HG03558 (cell line): Measurements from ENCODE around the gene ABCB8.
A peak's percentile ranks its signal among the peaks of the same experiment; 100 is the strongest.

Experiments used
- ATAC-seq: cut with Tn5 transposase; IDR thresholded peaks from one replicate; pipeline ENCODE4 v1.9.1; 2021; ENCODE audit warnings: moderate number of reproducible peaks; ENCODE audit not compliant: unreplicated experiment; ENCODE audit errors: extremely low read depth

Gene ABCB8

DNA sequence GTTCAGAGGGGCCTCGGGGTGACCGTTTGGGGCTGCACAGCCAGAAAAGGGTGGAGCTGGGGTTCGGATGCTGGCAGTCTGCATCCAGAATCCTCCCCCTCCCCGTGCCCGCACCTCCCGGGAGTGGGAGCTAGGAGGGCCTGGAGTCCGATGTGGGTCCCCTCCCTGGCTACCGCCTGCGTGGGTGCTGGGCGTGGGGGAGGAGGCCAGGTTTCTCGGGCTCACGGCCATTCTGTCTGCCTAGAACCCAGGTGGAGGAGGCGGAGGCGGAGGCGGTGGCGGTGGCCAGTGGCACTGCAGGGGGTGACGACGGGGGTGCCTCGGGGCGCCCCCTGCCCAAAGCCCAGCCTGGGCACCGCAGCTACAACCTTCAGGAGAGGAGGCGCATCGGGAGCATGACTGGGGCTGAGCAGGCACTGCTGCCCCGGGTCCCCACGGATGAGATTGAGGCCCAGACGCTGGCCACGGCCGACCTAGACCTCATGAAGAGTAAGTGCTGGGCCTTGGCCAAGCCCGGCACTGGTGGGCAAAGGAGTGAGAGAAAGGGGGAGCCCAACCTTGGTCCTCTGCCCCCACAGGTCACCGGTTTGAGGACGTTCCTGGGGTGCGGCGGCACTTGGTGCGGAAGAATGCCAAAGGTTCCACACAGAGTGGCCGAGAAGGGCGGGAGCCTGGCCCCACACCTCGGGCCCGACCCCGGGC, 38.2 kb downstream of the ABCB8 start:
- no peak for ATAC-seq

GRCh38 chr7:151068069-151068773, 40.0 kb downstream of the ABCB8 start:
- ATAC-seq, result no peak

DNA sequence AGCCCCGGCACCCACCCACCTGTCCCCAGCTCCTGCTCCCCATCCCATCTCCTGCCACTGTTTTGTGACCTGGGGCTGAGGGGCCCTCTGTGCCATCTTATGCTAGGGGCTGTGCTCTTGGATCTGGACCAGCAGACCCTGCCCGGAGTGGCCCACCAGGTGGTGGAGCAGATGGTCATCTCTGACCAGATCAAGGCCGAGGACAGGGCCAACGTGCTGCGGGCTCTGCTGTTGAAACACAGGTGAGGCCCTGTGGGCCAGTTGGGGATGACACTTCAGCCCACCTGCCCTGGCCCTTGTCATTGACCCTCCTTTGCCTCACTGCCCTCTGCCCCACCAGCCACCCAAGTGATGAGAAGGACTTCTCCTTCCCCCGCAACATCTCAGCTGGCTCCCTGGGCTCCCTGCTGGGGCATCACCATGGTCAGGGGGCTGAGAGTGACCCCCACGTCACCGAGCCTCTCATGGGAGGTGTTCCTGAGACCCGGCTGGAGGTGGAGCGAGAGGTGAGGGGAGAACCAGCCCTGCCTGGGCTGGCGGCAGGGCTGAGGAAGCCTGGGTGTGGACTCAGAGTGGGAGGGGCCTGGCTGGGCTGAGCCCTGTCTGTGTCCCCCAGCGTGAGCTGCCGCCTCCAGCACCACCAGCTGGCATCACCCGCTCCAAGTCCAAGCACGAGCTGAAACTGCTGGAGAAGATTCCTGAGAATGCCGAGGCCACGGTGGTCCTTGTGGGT, 41.8 kb downstream of the ABCB8 start:
- no peak for ATAC-seq

GRCh38 chr7:151070574-151070960, 42.3 kb downstream of the ABCB8 start:
- no peak for ATAC-seq

- ATAC-seq, result no peak
Observed at GRCh38 chr7:151071032-151071866, 43.0 kb downstream of the ABCB8 start.

- no peak for ATAC-seq
Observed at GRCh38 chr7:151073990-151074389, 45.7 kb downstream of the ABCB8 start.

DNA sequence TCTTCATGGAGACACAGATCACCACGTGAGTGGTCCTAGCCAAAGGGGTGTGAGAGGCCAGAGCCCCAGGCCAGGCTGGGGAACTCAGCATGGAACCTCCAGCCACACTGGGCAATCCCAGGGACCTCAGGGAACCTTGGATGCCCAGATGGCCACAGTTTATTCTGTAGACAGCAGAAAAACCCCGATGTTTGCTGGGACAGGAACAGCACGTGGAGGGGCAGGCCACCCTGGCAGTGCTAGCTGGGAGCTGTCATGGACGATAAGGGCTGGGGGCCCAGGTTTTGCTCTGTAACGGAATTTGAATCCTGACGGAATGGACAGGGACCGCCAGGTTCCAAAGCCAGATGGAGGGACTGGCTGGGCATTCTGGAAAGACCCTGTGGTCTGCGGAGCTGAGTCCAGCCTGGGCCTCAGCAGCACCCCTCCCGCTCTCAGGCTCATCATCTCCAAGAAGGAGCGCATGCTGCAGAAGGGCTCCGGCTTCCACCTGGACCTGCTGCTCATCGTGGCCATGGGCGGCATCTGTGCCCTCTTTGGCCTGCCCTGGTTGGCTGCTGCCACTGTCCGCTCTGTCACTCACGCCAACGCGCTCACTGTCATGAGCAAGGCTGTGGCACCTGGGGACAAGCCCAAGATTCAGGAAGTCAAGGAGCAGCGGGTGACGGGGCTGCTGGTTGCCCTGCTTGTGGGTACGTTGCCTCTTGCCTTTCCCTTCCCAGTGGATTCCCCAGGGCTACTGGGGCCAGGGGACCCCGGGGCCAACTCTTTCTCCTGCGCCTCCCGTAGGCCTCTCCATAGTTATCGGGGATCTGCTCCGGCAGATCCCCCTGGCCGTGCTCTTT, 46.8 kb downstream of the ABCB8 start:
- ATAC-seq, result no peak

DNA sequence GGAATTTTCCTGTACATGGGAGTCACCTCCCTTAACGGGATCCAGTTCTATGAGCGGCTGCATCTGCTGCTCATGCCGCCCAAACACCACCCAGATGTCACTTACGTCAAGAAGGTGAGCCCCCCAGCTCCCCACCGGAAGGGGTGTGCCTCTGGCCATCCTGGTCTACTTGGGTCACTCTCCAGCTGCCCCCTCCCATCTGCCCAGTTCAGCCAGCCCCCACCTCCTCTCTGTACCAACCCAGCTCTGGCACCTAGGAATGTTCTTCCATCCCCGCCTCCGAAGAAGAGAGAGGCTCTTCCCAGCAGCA, 47.4 kb downstream of the ABCB8 start:
- no peak for ATAC-seq

GRCh38 chr7:151075978-151076426, 47.8 kb downstream of the ABCB8 start:
- no peak for ATAC-seq

DNA sequence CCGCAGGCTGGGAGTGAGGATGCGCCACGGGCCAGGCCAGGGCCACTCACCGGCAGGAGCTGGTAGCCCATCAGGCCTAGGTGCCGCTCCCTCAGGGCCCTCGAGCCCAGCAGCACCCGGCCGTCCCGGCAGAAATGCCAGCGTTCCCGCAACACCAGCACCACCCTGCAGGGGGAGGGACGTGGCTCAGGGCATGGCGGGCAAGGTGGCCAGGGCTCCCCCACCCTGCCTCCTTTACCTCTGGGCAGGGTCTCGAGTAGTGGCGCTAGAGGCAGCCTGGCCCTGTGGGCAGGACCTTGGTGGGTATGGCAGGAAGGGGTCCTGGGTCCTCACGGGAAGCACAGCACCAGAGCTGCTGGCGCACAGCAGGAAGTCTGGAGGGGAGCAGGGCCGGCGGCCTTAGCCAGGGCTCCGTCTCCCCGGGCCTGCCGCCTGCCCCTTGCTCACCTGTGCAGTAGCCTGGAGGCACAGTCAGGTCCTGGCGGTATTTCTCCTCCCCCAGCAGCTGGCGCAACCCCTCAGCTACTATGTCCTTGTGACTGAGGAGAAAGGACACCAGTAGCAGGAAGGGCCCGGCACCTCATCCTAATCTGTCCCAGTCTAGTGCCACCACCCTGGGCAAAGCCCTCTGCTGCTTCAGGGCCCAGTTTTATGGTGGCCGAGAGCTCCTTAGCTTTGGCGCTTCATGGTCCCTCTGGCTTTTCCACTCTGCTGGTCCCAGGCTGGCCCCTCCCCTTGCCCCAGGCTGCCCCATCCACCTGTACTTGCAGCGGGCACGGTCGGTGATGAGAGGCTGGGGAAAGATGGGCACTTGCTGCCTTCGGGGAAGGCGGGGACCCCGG, 48.8 kb downstream of the ABCB8 start:
- no peak for ATAC-seq

DNA sequence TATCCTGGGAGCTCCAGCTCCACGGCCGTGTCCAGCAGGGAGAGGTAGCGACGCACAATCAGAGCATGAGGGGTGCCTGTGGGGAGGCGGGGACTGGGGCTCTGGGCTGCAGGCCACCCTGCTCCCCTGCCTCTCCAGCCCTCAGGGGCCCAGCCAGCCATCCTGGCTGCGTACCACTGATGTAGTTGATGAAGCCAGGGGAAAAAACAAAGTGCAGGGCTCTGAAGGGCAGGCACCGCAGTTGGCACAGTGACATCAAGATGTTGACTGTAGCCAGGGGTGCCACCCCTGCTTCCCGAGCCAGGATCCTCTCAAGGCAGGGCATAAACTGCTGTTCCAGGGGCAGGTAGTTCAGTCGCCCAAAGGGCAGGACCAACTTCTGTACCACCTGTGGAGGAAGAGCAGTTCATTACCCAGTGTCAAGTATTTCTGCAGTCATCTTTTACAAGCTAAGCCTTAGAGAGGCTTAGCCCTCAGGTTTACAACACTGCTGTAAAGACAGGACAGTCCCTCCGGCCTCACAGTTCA, 49.5 kb downstream of the ABCB8 start:
- no peak for ATAC-seq

GRCh38 chr7:151078233-151079040, 50.2 kb downstream of the ABCB8 start:
- no peak for ATAC-seq

GRCh38 chr7:151079199-151079910, 51.1 kb downstream of the ABCB8 start:
- ATAC-seq, result no peak

- ATAC-seq, result no peak
Observed at GRCh38 chr7:151080067-151080521, 51.8 kb downstream of the ABCB8 start.

DNA sequence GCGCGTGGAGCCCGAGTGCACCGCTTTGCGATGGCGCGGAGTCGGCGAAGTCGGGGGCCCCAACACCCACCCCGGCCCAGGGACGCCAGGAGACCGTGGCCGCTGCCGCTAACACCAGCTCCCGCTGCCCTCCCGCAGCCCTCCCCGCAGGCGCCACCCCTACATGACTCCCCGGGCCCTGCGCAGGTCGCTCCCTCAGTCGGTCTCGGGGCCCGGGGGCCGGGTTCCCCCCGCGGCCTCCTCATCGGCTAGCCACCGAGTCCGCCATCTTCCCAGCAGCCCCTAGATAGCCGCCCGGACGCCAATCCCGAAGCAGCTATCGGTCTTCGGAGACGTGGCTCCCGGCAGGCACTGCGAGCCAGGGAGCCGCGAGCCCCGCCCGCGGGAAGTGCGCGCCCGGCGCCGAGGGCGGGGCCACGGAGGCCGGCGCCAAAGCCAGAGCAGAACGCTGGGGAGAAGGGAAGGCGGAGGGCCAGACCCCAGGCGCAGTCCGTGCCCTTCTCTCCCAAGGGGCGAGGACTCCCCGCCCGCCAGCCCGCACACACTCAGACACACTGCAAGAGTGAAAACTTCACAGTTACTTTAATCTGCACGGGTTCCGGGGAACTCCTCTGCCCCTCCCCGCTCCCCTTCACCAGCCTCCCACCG, 52.4 kb downstream of the ABCB8 start, which contains the start of gene FASTK:
Gene FASTK (minus strand): TSS at position 288 of the 648 bp plus-strand sequence. CDS start 43 bp downstream, at position 245.
- ATAC-seq, result peak; percentile 58
